GM12878 (cell line): Measurements from ENCODE around the gene ZC3H8.

Source experiments
- BHLHE40 ChIP-seq, 2 experiments: fragments of 450-650 bp in 1 of 2; IDR thresholded peaks; 2 replicates each; pipeline ENCODE4 v1.6.1; 2011 to 2017; ENCODE audit warnings: low read depth in 2 of 2, borderline replicate concordance in 1 of 2, improper control_type of control experiment in 1 of 2, low read length in 1 of 2, mild to moderate bottlenecking in 1 of 2
- IRF4 ChIP-seq: IDR thresholded peaks from 2 replicates; pipeline ENCODE4 v1.6.1; 2011; ENCODE audit warnings: low read depth, low read length
- JUND ChIP-seq: IDR thresholded peaks from 2 replicates; pipeline ENCODE4 v1.6.1; 2012; ENCODE audit warnings: low read depth, mild to moderate bottlenecking, low read length, improper control_type of control experiment, moderate library complexity
- POLR2AphosphoS5 ChIP-seq: IDR thresholded peaks from 2 replicates; pipeline ENCODE4 v1.6.1; 2011; ENCODE audit warnings: mild to moderate bottlenecking, low read length, inconsistent platforms
- RB1 ChIP-seq: fragments of 450-650 bp; formaldehyde crosslinking; IDR thresholded peaks from 2 replicates; pipeline ENCODE4 v1.6.1; 2017; ENCODE audit warnings: mild to moderate bottlenecking, borderline replicate concordance
- TF ChIP-seq, protein P1 (sequence below), 3 experiments: IDR thresholded peaks in 2 of 3; conservative IDR thresholded peaks in 1 of 3; 2 replicates each; pipeline ENCODE4 v1.5.1; 2011; ENCODE audit warnings: low read depth in 3 of 3, low read length in 3 of 3, mild to moderate bottlenecking in 3 of 3, control low read depth in 2 of 3, moderate library complexity in 2 of 3, inconsistent platforms in 1 of 3, mixed read lengths in 1 of 3; ENCODE audit not compliant: control insufficient read depth in 2 of 3, insufficient read depth in 1 of 3; ENCODE audit errors: extremely low read depth in 1 of 3

DNA sequence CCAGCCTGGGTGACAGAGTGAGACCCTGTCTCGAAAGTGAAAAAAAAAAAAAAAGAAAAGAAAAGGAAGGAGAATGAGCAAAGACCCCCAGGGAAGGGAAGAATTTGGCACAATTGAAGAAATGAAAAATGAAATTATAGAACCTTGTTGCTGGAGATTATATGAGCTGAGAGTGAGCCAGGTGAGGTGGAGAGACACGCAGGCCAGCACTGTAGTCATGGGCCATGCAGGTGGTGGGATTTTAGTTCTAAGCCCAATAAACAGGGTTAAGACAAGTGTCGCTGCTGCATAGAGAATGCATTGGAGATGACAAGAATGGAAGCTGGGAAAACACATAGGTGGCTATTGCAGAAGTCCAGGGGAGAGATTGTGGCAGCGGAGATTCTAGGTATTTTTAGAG is 84.3 kb downstream of the ZC3H8 start:
- no peak for TF ChIP-seq POLR2AphosphoS5
- TF ChIP-seq RB1: no peak
- no peak for TF ChIP-seq BHLHE40 (IDR thresholded peaks at IDR 0.05; ENCODE audit: borderline replicate concordance in 1 of 2, low read depth in 2 of 2, low read length in 1 of 2)
- TF ChIP-seq, protein P1, sequence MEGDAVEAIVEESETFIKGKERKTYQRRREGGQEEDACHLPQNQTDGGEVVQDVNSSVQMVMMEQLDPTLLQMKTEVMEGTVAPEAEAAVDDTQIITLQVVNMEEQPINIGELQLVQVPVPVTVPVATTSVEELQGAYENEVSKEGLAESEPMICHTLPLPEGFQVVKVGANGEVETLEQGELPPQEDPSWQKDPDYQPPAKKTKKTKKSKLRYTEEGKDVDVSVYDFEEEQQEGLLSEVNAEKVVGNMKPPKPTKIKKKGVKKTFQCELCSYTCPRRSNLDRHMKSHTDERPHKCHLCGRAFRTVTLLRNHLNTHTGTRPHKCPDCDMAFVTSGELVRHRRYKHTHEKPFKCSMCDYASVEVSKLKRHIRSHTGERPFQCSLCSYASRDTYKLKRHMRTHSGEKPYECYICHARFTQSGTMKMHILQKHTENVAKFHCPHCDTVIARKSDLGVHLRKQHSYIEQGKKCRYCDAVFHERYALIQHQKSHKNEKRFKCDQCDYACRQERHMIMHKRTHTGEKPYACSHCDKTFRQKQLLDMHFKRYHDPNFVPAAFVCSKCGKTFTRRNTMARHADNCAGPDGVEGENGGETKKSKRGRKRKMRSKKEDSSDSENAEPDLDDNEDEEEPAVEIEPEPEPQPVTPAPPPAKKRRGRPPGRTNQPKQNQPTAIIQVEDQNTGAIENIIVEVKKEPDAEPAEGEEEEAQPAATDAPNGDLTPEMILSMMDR (IDR thresholded peaks at IDR 0.05 in 2 of 3, conservative IDR thresholded peaks at IDR 0.05 in 1 of 3; ENCODE audit: control insufficient read depth in 2 of 3, extremely low read depth in 1 of 3, insufficient read depth in 1 of 3, low read depth in 3 of 3, low read length in 3 of 3): no peak
- no peak for TF ChIP-seq JUND
- TF ChIP-seq IRF4: no peak
